GM12891 (cell line): Measurements from ENCODE around the gene FAM25A.

Source experiments
- POLR2A ChIP-seq: IDR thresholded peaks from 2 replicates; pipeline ENCODE4 v1.6.1; 2011; ENCODE audit warnings: low read depth, low read length, control low read depth
- POLR2AphosphoS5 ChIP-seq: IDR thresholded peaks from 2 replicates; pipeline ENCODE4 v1.6.1; 2011; ENCODE audit warnings: low read depth, low read length, control low read depth
- SPI1 ChIP-seq: IDR thresholded peaks from 2 replicates; pipeline ENCODE4 v1.6.1; 2011; ENCODE audit warnings: low read depth, low read length, control low read depth

DNA sequence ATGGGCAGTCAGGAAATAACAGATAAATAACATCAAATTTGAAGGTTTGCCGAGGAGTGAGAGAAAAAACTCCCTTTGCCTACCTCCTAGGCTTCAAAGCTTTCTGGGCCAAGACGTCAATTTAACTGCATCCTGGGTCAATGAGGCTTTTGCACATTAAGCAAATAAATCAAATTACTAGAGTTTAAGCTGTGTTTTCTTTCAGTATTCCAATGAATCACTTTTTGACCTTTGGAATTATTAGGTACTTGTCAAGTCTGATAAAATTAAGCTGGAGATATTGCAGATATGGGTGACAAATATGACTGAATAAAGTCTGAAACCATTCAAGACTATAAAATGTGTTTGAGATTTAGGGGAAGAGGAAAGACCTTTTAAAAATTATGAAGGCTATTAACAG lies 52.4 kb downstream of the FAM25A start:
- TF ChIP-seq POLR2AphosphoS5 (no peak), SPI1 (no peak), POLR2A (no peak)
